Hair follicle dermal papilla cell (primary cell): Measurements from ENCODE around the gene USP47. TPM values are rescaled to one million over a fixed set of nuclear protein-coding genes. Genes with fewer than 3 reads are reported as not detected.

ENCODE experiments used
- total RNA-seq: library from RNA; depleted of rRNA; stranded (reverse); fragments of >200 nt; gene quantifications from 2 replicates; pipeline ENCODE4 v1.2.3, GENCODE V29; 2012

The USP47 gene
- 76.9 and 77.2 TPM in 2 replicates for total RNA-seq

GRCh38 chr11:11841723-11842420, at the start of gene USP47:
USP47 (plus strand) TSS chr11:11841972; CDS start chr11:11842186, 214 bp downstream.

GRCh38 chr11:12007769-12008737, 166.3 kb downstream of the USP47 start, which contains the start of gene DKK3:
DKK3 (minus strand) TSS chr11:12008626; CDS start chr11:12008582, 44 bp downstream.

Other genes starting within 250 kb of the USP47 start
- gene GALNT18, start 220.0 kb upstream of the USP47 start, total RNA-seq = 0.49 and 1.3 TPM in 2 replicates
- gene DKK3, start 166.7 kb downstream of the USP47 start, total RNA-seq = 449 and 551 TPM in 2 replicates